Measurements from ENCODE around the gene WDR75.

Gene WDR75

GRCh38 chr2:189501487-189501886 lies 60.2 kb downstream of the WDR75 start:
- DNase-seq = no peak

- DNase-seq = no peak
Measured at GRCh38 chr2:189502714-189503113, 61.4 kb downstream of the WDR75 start.

GRCh38 chr2:189504238-189504637 lies 63.0 kb downstream of the WDR75 start:
- no peak for DNase-seq

- DNase-seq = no peak
Measured at GRCh38 chr2:189505492-189505891, 64.2 kb downstream of the WDR75 start.

DNA sequence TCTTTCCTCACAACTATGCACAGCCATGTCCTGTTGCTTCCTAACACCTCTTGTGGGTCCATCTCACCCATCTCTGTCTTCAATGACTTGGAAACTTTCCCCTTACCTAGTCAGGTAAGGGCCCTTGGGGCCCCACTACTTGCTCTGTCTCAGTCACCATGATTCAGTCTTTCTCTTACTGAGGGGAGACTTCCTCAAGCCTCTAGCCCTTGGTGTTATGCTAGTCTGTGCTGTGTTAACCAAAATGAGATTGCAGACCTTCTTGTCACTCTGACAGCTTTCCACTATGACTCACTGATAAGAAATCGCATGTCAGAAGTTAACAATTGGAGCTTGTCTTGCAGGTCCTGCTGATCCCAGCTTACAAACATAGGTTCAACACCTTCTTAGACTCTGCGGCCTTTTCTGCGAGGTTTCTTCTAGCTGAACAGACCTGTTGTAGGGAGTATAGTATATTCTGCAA lies 65.3 kb downstream of the WDR75 start:
- DNase-seq = no peak

GRCh38 chr2:189511210-189511959 lies 70.1 kb downstream of the WDR75 start:
- DNase-seq = no peak

DNA sequence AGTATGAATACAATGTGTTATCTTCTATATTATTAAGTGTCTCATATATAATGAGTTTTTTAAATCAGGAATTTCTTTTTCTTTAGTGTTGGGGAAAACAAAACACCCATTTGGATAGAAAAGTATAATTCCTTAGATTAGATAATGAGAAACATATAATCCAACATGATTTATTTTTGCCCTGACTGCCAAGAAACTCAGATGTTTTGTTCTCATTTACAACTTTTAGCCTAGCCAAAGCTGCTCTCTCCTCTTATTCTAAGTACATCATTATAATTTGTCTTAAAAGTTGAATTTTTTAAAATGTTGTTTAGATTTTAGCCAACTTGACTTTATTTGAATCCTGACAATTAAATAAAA lies 70.7 kb downstream of the WDR75 start:
- no peak for DNase-seq

DNA sequence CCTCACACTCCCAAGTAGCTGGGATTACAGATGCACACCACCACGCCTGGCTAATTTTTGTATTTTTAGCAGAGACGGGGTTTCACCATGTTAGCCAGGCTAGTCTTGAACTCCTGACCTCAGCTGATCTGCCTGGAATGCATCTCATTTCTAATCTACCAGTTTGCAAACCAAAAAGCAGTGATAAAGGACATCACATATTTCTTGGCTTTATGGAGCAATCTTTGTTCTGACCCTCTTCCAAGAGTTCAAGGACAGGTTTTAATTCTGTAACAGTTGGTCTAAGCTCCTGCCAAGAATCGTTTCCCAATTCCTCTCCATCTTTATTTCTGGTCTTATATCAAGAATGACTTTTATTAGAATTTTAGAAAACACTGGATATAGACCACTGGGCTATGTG lies 71.6 kb downstream of the WDR75 start:
- no peak for DNase-seq

DNA sequence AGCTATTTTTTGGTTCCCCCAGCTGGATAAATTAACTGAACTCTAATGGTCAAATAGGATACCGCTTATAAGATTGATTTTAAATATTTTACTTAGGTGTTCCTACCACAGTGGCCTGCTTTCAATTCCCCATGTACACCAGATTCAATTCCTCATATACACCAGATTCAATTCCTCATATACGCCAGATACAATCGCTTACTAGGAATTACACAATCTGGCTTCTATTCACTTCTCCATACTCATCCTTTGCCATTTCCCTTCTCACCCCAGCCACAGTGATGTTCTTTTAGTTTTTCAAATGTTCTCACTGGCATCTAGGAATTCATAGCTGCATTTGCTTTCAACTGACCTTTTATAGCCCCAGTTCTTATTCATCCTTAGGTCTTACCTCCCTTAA lies 72.8 kb downstream of the WDR75 start:
- DNase-seq = no peak

- no peak for DNase-seq
Measured at GRCh38 chr2:189515264-189515663, 74.0 kb downstream of the WDR75 start.

- no peak for DNase-seq
Measured at GRCh38 chr2:189516546-189516945, 75.3 kb downstream of the WDR75 start.

GRCh38 chr2:189517847-189518535 lies 76.7 kb downstream of the WDR75 start:
- DNase-seq = no peak

DNA sequence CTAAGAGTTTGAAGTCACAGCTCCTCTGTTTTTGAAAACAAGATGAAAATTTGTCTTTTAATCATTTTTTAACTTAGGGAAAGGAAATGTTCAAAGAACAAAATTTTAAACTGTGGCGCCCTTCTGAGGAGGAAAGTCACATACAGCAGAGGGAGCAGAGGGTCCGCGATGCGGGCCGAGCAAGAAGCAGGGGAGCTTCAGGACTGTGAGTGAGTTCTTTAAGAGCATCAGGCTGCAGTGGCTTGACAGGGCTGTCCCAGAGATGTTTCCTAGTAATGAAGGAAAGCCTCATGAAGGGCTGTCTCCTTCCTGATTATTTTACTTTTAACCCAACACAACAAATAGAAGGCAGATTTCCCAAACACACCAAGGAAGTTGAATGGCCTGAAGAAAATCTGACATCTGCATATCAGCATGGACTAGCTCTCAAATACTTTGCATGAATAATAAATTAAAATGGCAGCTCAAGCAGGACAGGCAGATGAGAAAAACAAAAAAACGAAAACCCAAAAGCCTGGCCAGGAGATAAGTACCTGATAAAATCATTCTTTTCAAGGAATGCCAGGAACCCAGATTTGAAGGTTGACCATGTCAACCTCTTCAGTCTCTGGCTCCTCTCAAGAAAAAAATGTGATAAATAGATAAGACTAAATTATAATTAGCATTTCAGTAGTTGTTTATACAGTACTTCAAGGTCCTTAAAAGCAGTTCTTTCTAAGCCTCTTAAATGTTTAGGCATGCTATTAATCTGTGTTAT lies 78.5 kb downstream of the WDR75 start:
- no peak for DNase-seq

DNA sequence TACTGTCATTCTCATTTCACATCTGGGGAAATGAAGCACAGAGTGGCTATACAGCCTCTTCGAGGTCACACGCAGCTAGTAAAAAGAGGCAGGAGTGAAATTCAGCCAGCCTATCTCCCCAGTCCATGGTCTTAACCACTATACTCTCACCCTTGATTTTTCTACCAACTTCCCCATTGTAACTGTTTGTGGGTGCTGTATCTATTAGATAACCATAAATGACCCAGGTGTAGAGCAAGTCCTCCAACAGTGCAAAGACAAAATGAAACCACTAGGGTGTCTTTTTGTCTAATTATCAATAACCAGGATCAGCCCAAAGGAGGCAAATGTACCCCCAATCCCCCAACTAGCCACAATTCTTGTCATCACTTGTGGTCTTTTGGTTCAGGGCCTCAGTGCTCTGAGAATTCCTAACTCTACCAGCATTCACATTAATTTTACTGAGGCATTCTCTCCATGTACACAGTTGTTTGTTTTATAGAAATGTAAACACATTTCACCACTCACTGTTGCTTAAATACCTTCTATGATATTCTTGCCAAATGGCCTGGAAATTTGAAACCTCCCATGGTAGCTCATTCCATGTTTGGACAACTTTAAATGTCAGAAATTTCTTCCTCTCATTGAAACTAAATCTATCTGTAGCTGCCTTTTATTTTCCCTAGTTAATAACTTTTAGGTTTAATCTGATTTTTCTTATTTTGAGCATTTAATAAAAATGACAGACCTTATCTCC lies 80.6 kb downstream of the WDR75 start:
- DNase-seq = no peak

- no peak for DNase-seq
Measured at GRCh38 chr2:189522435-189523151, 81.3 kb downstream of the WDR75 start.

DNA sequence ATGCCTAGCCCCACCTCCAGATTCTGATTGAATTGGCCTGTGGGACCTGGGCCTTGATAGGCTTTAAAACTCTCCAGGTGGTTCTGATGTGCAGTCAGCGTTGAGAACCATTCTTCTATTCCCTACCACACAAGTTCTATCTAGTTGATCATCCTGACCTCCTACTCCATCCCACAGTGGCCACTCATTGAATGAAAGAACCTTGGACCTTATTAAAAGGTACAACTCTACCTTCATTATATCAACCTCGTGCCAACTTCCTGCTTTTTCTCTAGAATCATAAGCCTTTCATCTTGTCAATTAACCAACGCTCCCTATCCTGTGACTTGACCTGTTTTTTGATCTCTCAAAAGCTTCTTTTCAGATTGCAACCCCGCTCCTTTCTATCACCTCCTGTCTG lies 83.5 kb downstream of the WDR75 start:
- DNase-seq = no peak
